ENCODE results near the gene SLC13A2.

Gene SLC13A2

GRCh38 chr17:28470914-28471366 lies 2.5 kb upstream of the SLC13A2 start:
- no peak for DNase-seq

GRCh38 chr17:28471531-28472342 lies 1.7 kb upstream of the SLC13A2 start:
- no peak for DNase-seq

GRCh38 chr17:28472871-28473497 lies 460 bp upstream of the SLC13A2 start:
- DNase-seq: no peak

GRCh38 chr17:28474111-28474531 lies 677 bp downstream of the SLC13A2 start:
- no peak for DNase-seq

- DNase-seq: no peak
Measured at GRCh38 chr17:28475151-28475900, 1.9 kb downstream of the SLC13A2 start.

GRCh38 chr17:28476076-28476865 lies 2.8 kb downstream of the SLC13A2 start:
- no peak for DNase-seq

GRCh38 chr17:28477928-28478327 lies 4.5 kb downstream of the SLC13A2 start:
- no peak for DNase-seq

- DNase-seq: no peak
Measured at GRCh38 chr17:28478712-28479615, 5.5 kb downstream of the SLC13A2 start.

GRCh38 chr17:28480278-28480677 lies 6.8 kb downstream of the SLC13A2 start:
- DNase-seq: no peak

GRCh38 chr17:28480799-28481571 lies 7.5 kb downstream of the SLC13A2 start:
- DNase-seq: no peak

- DNase-seq: no peak
Measured at GRCh38 chr17:28482551-28483199, 9.2 kb downstream of the SLC13A2 start.

- DNase-seq: no peak
Measured at GRCh38 chr17:28484296-28484695, 10.9 kb downstream of the SLC13A2 start.

- no peak for DNase-seq
Measured at GRCh38 chr17:28485049-28485448, 11.6 kb downstream of the SLC13A2 start.

GRCh38 chr17:28487881-28488532 lies 14.6 kb downstream of the SLC13A2 start:
- no peak for DNase-seq

- DNase-seq: no peak
Measured at GRCh38 chr17:28488533-28489276, 15.3 kb downstream of the SLC13A2 start.

- no peak for DNase-seq
Measured at GRCh38 chr17:28491286-28491685, 17.8 kb downstream of the SLC13A2 start.

GRCh38 chr17:28491860-28492259 lies 18.4 kb downstream of the SLC13A2 start:
- no peak for DNase-seq

GRCh38 chr17:28492352-28493310 lies 19.2 kb downstream of the SLC13A2 start:
- DNase-seq: no peak

Data from NCI-H146 (cell line).